Activated naive CD4-positive, alpha-beta T cell treated with anti-CD3 and anti-CD28 coated beads, Interleukin-2, amount 50 U/mL, for 24 hours (primary cell): ENCODE data around the gene DCAF5.
A peak's percentile ranks its signal among the peaks of the same experiment; 100 is the strongest.
"Not testable (repeated sequence)": the region's sequence is repeated elsewhere in the genome, so short reads cannot be mapped to it uniquely, and the experiment has no call there.

Experiments
- H3K27ac Mint-ChIP-seq: one replicate; pipeline ENCODE4 v1.8.0; 2021; ENCODE audit warnings: mild to moderate bottlenecking, mixed read lengths
- H3K27me3 Mint-ChIP-seq: one replicate; pipeline ENCODE4 v1.8.0; 2021; ENCODE audit warnings: mixed read lengths
- H3K36me3 Mint-ChIP-seq: one replicate; pipeline ENCODE4 v1.8.0; 2021; ENCODE audit warnings: mixed read lengths
- H3K4me1 Mint-ChIP-seq: one replicate; pipeline ENCODE4 v1.8.0; 2021; ENCODE audit warnings: mixed read lengths
- H3K4me3 Mint-ChIP-seq: one replicate; pipeline ENCODE4 v1.8.0; 2021; ENCODE audit warnings: mild to moderate bottlenecking, mixed read lengths
- H3K9me3 Mint-ChIP-seq: one replicate; pipeline ENCODE4 v1.8.0; 2021; ENCODE audit warnings: mixed read lengths

DCAF5 gene

GRCh38 chr14:69152902-69153151 is at the start of gene DCAF5:
TSS of gene DCAF5 (minus strand) at chr14:69153119. CDS start at chr14:69152978, 141 bp downstream.
- Mint-ChIP-seq H3K9me3 (no peaks in the 10 kb centered on the region), H3K36me3 (peaks cover 8% of the 10 kb centered on the region), H3K27ac (peak within 1 kb of the TSS; percentile 96), H3K4me1 (peaks cover 38% of the 10 kb centered on the region), H3K4me3 (peak within 1 kb of the TSS; percentile 93), H3K27me3 (no peaks in the 10 kb centered on the region)

GRCh38 chr14:69199786-69200185 is 46.9 kb upstream of the DCAF5 start:
- Mint-ChIP-seq H3K27me3 (no peaks in the 10 kb centered on the region), H3K27ac (no peak overlapping the region), H3K9me3 (no peaks in the 10 kb centered on the region), H3K4me1 (no peaks in the 10 kb centered on the region), H3K4me3 (no peak overlapping the region), H3K36me3 (peaks cover 2% of the 10 kb centered on the region)

GRCh38 chr14:69193721-69194120 is 40.8 kb upstream of the DCAF5 start:
- H3K27me3 Mint-ChIP-seq = no peaks in the 10 kb centered on the region
- H3K36me3 Mint-ChIP-seq = peaks cover 1% of the 10 kb centered on the region
- no peaks in the 10 kb centered on the region for H3K9me3 Mint-ChIP-seq
- peak overlapping the region; percentile 19 for H3K4me3 Mint-ChIP-seq
- H3K27ac Mint-ChIP-seq = peak overlapping the region; percentile 32
- peaks cover 39% of the 10 kb centered on the region for H3K4me1 Mint-ChIP-seq

- Mint-ChIP-seq H3K27me3 (no peaks in the 10 kb centered on the region), H3K4me3 (peak within 1 kb of the TSS; percentile 94), H3K9me3 (no peaks in the 10 kb centered on the region)
Measured at GRCh38 chr14:69191340-69192111, 38.6 kb upstream of the DCAF5 start, which contains the start of gene EXD2. TSS of gene EXD2 (plus strand) at chr14:69191498. CDS start at chr14:69209471, 17,973 bp downstream.

GRCh38 chr14:69190191-69190590 is 37.3 kb upstream of the DCAF5 start:
- H3K4me3 Mint-ChIP-seq = peak overlapping the region; percentile 94
- peaks cover 39% of the 10 kb centered on the region for H3K4me1 Mint-ChIP-seq
- H3K36me3 Mint-ChIP-seq = peaks cover 1% of the 10 kb centered on the region
- no peak overlapping the region for H3K27ac Mint-ChIP-seq
- no peaks in the 10 kb centered on the region for H3K27me3 Mint-ChIP-seq
- H3K9me3 Mint-ChIP-seq = no peaks in the 10 kb centered on the region

More at GRCh38 chr14:69191340-69192111, 38.6 kb upstream of the DCAF5 start, which contains the start of gene EXD2:
- Mint-ChIP-seq H3K36me3 (peaks cover 1% of the 10 kb centered on the region), H3K27ac (peak within 1 kb of the TSS; percentile 92), H3K4me1 (peaks cover 39% of the 10 kb centered on the region)

GRCh38 chr14:69183735-69184134 is 30.8 kb upstream of the DCAF5 start:
- H3K36me3 Mint-ChIP-seq = no peaks in the 10 kb centered on the region
- H3K4me1 Mint-ChIP-seq = no peaks in the 10 kb centered on the region
- H3K27me3 Mint-ChIP-seq = no peaks in the 10 kb centered on the region
- no peak overlapping the region for H3K4me3 Mint-ChIP-seq
- H3K27ac Mint-ChIP-seq = no peak overlapping the region
- H3K9me3 Mint-ChIP-seq = no peaks in the 10 kb centered on the region

GRCh38 chr14:69182580-69182979 is 29.7 kb upstream of the DCAF5 start:
- H3K4me1 Mint-ChIP-seq, H3K27me3 Mint-ChIP-seq, H3K4me3 Mint-ChIP-seq, H3K9me3 Mint-ChIP-seq, H3K36me3 Mint-ChIP-seq, H3K27ac Mint-ChIP-seq: not testable (repeated sequence)

GRCh38 chr14:69181491-69181890 is 28.6 kb upstream of the DCAF5 start:
- H3K4me3 Mint-ChIP-seq = no peak overlapping the region
- no peak overlapping the region for H3K27ac Mint-ChIP-seq
- no peaks in the 10 kb centered on the region for H3K9me3 Mint-ChIP-seq
- H3K4me1 Mint-ChIP-seq = no peaks in the 10 kb centered on the region
- no peaks in the 10 kb centered on the region for H3K36me3 Mint-ChIP-seq
- no peaks in the 10 kb centered on the region for H3K27me3 Mint-ChIP-seq

GRCh38 chr14:69175130-69175529 is 22.2 kb upstream of the DCAF5 start:
- H3K4me3 Mint-ChIP-seq = no peak overlapping the region
- H3K27me3 Mint-ChIP-seq = no peaks in the 10 kb centered on the region
- H3K4me1 Mint-ChIP-seq = no peaks in the 10 kb centered on the region
- H3K27ac Mint-ChIP-seq = no peak overlapping the region
- H3K9me3 Mint-ChIP-seq = no peaks in the 10 kb centered on the region
- H3K36me3 Mint-ChIP-seq = no peaks in the 10 kb centered on the region

- Mint-ChIP-seq H3K27me3 (no peaks in the 10 kb centered on the region), H3K27ac (no peak overlapping the region), H3K4me3 (no peak overlapping the region), H3K36me3 (no peaks in the 10 kb centered on the region), H3K9me3 (no peaks in the 10 kb centered on the region), H3K4me1 (no peaks in the 10 kb centered on the region)
Measured at GRCh38 chr14:69171569-69171968, 18.6 kb upstream of the DCAF5 start.

- no peaks in the 10 kb centered on the region for H3K9me3 Mint-ChIP-seq
- H3K4me1 Mint-ChIP-seq = no peaks in the 10 kb centered on the region
- no peaks in the 10 kb centered on the region for H3K27me3 Mint-ChIP-seq
- H3K27ac Mint-ChIP-seq = no peak overlapping the region
- H3K36me3 Mint-ChIP-seq = no peaks in the 10 kb centered on the region
- H3K4me3 Mint-ChIP-seq = no peak overlapping the region
Measured at GRCh38 chr14:69170839-69171238, 17.9 kb upstream of the DCAF5 start.

GRCh38 chr14:69165787-69166186 is 12.9 kb upstream of the DCAF5 start:
- not testable (repeated sequence) for H3K4me1 Mint-ChIP-seq, H3K27ac Mint-ChIP-seq, H3K4me3 Mint-ChIP-seq, H3K27me3 Mint-ChIP-seq, H3K36me3 Mint-ChIP-seq
- H3K9me3 Mint-ChIP-seq = peaks cover 22% of the 10 kb centered on the region

GRCh38 chr14:69161590-69161989 is 8.7 kb upstream of the DCAF5 start:
- no peak overlapping the region for H3K4me3 Mint-ChIP-seq
- peaks cover 5% of the 10 kb centered on the region for H3K27me3 Mint-ChIP-seq
- H3K4me1 Mint-ChIP-seq = no peaks in the 10 kb centered on the region
- peaks cover 8% of the 10 kb centered on the region for H3K36me3 Mint-ChIP-seq
- peaks cover 22% of the 10 kb centered on the region for H3K9me3 Mint-ChIP-seq
- H3K27ac Mint-ChIP-seq = no peak overlapping the region

- Mint-ChIP-seq H3K27me3 (no peaks in the 10 kb centered on the region), H3K27ac (no peak overlapping the region), H3K9me3 (no peaks in the 10 kb centered on the region), H3K4me1 (peaks cover 6% of the 10 kb centered on the region), H3K4me3 (no peak overlapping the region), H3K36me3 (no peaks in the 10 kb centered on the region)
Measured at GRCh38 chr14:69156224-69156623, 3.3 kb upstream of the DCAF5 start.

GRCh38 chr14:69154779-69155178 is 1.9 kb upstream of the DCAF5 start:
- H3K27me3 Mint-ChIP-seq = no peaks in the 10 kb centered on the region
- H3K4me1 Mint-ChIP-seq = peaks cover 20% of the 10 kb centered on the region
- H3K36me3 Mint-ChIP-seq = no peaks in the 10 kb centered on the region
- no peak overlapping the region for H3K27ac Mint-ChIP-seq
- no peaks in the 10 kb centered on the region for H3K9me3 Mint-ChIP-seq
- H3K4me3 Mint-ChIP-seq = no peak overlapping the region

GRCh38 chr14:69153873-69154270 is 953 bp upstream of the DCAF5 start:
- no peaks in the 10 kb centered on the region for H3K27me3 Mint-ChIP-seq
- no peaks in the 10 kb centered on the region for H3K9me3 Mint-ChIP-seq
- H3K4me1 Mint-ChIP-seq = peaks cover 29% of the 10 kb centered on the region
- H3K4me3 Mint-ChIP-seq = peak overlapping the region; percentile 93
- peaks cover 3% of the 10 kb centered on the region for H3K36me3 Mint-ChIP-seq
- H3K27ac Mint-ChIP-seq = peak overlapping the region; percentile 94
